ENCODE data around the gene VPS13C.

Gene VPS13C

GRCh38 chr15:61856295-61856694, 204.0 kb downstream of the VPS13C start:
- DNase-seq = no peak

- no peak for DNase-seq
Measured at GRCh38 chr15:61853195-61853594, 207.1 kb downstream of the VPS13C start.

GRCh38 chr15:61851955-61852354, 208.3 kb downstream of the VPS13C start:
- no peak for DNase-seq

- DNase-seq = no peak
Measured at GRCh38 chr15:61849447-61849846, 210.8 kb downstream of the VPS13C start.

- no peak for DNase-seq
Measured at GRCh38 chr15:61841466-61841865, 218.8 kb downstream of the VPS13C start.

GRCh38 chr15:61840090-61840489, 220.2 kb downstream of the VPS13C start:
- no peak for DNase-seq

GRCh38 chr15:61839546-61839945, 220.7 kb downstream of the VPS13C start:
- DNase-seq = no peak

GRCh38 chr15:61835496-61836106, 224.6 kb downstream of the VPS13C start:
- peak; percentile 38 for DNase-seq

- no peak for DNase-seq
Measured at GRCh38 chr15:61835029-61835428, 225.2 kb downstream of the VPS13C start.

GRCh38 chr15:61834076-61834697, 226.1 kb downstream of the VPS13C start:
- peak; percentile 34 for DNase-seq

GRCh38 chr15:61832223-61832622, 228.0 kb downstream of the VPS13C start:
- no peak for DNase-seq

GRCh38 chr15:61831505-61831921, 228.7 kb downstream of the VPS13C start:
- DNase-seq = no peak

- no peak for DNase-seq
Measured at GRCh38 chr15:61830536-61831330, 229.5 kb downstream of the VPS13C start.

- DNase-seq = no peak
Measured at GRCh38 chr15:61829514-61829889, 230.7 kb downstream of the VPS13C start.

- no peak for DNase-seq
Measured at GRCh38 chr15:61828860-61829513, 231.3 kb downstream of the VPS13C start.

GRCh38 chr15:61828008-61828407, 232.2 kb downstream of the VPS13C start:
- DNase-seq = no peak

- no peak for DNase-seq
Measured at GRCh38 chr15:61827131-61827530, 233.1 kb downstream of the VPS13C start.

- no peak for DNase-seq
Measured at GRCh38 chr15:61824291-61824690, 236.0 kb downstream of the VPS13C start.

GRCh38 chr15:61822511-61822910, 237.7 kb downstream of the VPS13C start:
- DNase-seq = no peak

GRCh38 chr15:61820951-61821350, 239.3 kb downstream of the VPS13C start:
- no peak for DNase-seq

GRCh38 chr15:61820212-61820611, 240.0 kb downstream of the VPS13C start:
- no peak for DNase-seq

GRCh38 chr15:61819386-61819785, 240.9 kb downstream of the VPS13C start:
- no peak for DNase-seq

GRCh38 chr15:61818801-61819200, 241.4 kb downstream of the VPS13C start:
- no peak for DNase-seq

- DNase-seq = no peak
Measured at GRCh38 chr15:61816856-61817255, 243.4 kb downstream of the VPS13C start.
